ENCODE results near the gene CLCN5. TPM values are rescaled to one million over a fixed set of nuclear protein-coding genes. Genes with fewer than 3 reads are reported as not detected.
A peak's percentile ranks its signal among the peaks of the same experiment; 100 is the strongest.

Gene CLCN5
- polyA plus RNA-seq, result 40.8 TPM
- long read RNA-seq, donor 1, partial matches to known transcripts, result 0 of 2 reads
- long read RNA-seq, donor 1, other reads (novel, unspliced or antisense), result 0 of 2 reads
- long read RNA-seq, donor 2, partial matches to known transcripts, result 7 of 12 reads
- long read RNA-seq, donor 2, other reads (novel, unspliced or antisense), result 0 of 12 reads
- long read RNA-seq, donor 3, partial matches to known transcripts, result 6 of 10 reads
- long read RNA-seq, donor 3, other reads (novel, unspliced or antisense), result 0 of 10 reads
- long read RNA-seq, donor 4, partial matches to known transcripts, result 0 of 1 reads
- long read RNA-seq, donor 4, other reads (novel, unspliced or antisense), result 0 of 1 reads
- long read RNA-seq, donor 5, result 0 reads
- long read RNA-seq, donor 6, partial matches to known transcripts, result 18 of 21 reads
- long read RNA-seq, donor 6, other reads (novel, unspliced or antisense), result 0 of 21 reads
- long read RNA-seq, donor 7, partial matches to known transcripts, result 0 of 2 reads
- long read RNA-seq, donor 7, other reads (novel, unspliced or antisense), result 0 of 2 reads
- long read RNA-seq, donor 8, result 0 reads
- long read RNA-seq, donor 9, partial matches to known transcripts, result 0 of 3 reads
- long read RNA-seq, donor 9, other reads (novel, unspliced or antisense), result 0 of 3 reads
- long read RNA-seq, donor 10, partial matches to known transcripts, result 0 of 5 reads
- long read RNA-seq, donor 10, other reads (novel, unspliced or antisense), result 0 of 5 reads
- long read RNA-seq, donor 11, partial matches to known transcripts, result 0 of 7 reads
- long read RNA-seq, donor 11, other reads (novel, unspliced or antisense), result 0 of 7 reads

DNA sequence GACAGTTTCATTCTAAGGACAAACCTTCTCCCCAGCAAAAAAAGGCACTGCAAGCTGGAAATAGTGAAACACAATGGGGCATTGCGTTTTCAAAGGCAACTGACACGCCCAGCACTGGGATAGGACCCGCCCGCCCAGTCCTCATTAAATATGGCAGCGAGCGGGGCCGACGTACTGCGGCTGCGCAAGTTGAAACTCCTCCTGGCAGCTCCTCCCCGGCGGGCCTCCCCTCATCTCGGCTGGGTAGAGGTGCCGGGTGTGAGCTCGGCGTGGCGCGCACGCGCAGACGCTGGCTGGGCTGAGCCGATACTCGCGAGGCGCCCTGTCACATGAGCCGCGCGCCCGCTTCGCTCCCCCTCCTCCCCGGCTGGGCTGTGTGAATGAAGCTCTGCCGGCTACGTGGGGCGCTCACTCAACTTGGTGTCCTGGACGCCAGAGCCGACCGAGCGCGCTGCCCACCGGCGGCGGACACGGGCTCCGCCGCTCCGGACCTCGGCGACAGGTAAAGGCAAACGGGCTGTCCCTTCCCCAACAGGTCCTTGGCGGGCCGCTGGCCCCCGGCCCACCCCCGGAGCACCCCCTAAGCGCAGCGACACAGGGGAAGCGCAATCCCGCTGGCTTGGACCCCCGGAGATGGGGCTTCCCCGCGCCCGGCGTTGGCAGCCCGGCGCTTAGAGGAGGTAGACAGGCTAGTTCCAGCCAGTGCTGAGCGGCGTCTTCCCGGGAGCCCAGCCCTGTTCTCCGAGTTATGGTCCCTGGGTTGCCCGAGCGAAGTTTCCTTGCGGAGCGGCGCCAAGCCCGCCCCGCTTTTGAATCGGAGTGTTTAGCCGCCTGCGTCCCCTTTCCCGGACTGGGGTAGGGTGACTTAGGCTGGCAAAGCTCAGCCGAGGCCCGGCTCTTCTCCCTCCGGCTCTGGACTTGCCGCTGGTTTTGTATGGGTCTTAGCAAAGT is at the start of gene CLCN5:
Gene CLCN5 (plus strand): TSS at position 306 of the 951 bp plus-strand sequence. CDS start 2,703 bp downstream, outside the sequence.
- H3K27me3 ChIP-seq (ENCODE audit: control insufficient read depth, insufficient read depth, low read length), result no peaks in the 10 kb centered on the region
- H3K4me1 ChIP-seq (ENCODE audit: control insufficient read depth, insufficient read depth, low read length), result peaks cover 18% of the 10 kb centered on the region
- peaks cover 2% of the 10 kb centered on the region for H3K36me3 ChIP-seq (ENCODE audit: control insufficient read depth, insufficient read depth, low read length)
- DNase-seq, result peak; percentile 97
- H3K9me3 ChIP-seq (ENCODE audit: control insufficient read depth, low read depth, low read length), result no peaks in the 10 kb centered on the region
- peak within 1 kb of the TSS; percentile 90 for H3K4me3 ChIP-seq (ENCODE audit: low read length)
- H3K27ac ChIP-seq (ENCODE audit: low read length), result peak within 1 kb of the TSS; percentile 92
- WGBS (ENCODE audit: insufficient coverage, low lambda C conversion rate), result no CpG with 5 or more reads among the region's 83 CpGs

DNA sequence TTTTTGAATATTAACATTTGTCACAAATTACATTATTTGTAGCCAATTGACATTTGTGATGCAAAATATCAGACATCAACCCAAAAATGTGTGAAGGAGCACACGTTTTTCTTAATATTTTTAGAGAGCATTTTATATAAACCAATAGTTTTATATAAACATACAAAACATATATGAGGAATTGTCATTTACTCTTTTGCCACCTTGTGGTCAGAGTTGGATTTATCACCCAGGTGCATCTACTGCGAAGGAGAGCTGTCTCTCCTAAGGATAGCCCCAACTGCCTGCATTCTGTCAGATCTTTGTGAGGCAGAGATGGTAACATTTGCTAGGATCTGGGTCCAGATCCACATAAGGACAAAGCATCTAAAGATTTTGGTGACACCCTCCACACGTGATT is 45.6 kb upstream of the CLCN5 start:
- Histone ChIP-seq H3K36me3 (ENCODE audit: control insufficient read depth, insufficient read depth, low read length) (no peaks in the 10 kb centered on the region), H3K27ac (ENCODE audit: low read length) (peak overlapping the region; percentile 29), H3K9me3 (ENCODE audit: control insufficient read depth, low read depth, low read length) (no peaks in the 10 kb centered on the region), H3K27me3 (ENCODE audit: control insufficient read depth, insufficient read depth, low read length) (no peaks in the 10 kb centered on the region), H3K4me1 (ENCODE audit: control insufficient read depth, insufficient read depth, low read length) (peaks cover 14% of the 10 kb centered on the region), H3K4me3 (ENCODE audit: low read length) (no peak overlapping the region)
- DNase-seq, result peak; percentile 12 to 46
- no CpG with 5 or more reads among the region's 3 CpGs for WGBS (ENCODE audit: insufficient coverage, low lambda C conversion rate)

DNA sequence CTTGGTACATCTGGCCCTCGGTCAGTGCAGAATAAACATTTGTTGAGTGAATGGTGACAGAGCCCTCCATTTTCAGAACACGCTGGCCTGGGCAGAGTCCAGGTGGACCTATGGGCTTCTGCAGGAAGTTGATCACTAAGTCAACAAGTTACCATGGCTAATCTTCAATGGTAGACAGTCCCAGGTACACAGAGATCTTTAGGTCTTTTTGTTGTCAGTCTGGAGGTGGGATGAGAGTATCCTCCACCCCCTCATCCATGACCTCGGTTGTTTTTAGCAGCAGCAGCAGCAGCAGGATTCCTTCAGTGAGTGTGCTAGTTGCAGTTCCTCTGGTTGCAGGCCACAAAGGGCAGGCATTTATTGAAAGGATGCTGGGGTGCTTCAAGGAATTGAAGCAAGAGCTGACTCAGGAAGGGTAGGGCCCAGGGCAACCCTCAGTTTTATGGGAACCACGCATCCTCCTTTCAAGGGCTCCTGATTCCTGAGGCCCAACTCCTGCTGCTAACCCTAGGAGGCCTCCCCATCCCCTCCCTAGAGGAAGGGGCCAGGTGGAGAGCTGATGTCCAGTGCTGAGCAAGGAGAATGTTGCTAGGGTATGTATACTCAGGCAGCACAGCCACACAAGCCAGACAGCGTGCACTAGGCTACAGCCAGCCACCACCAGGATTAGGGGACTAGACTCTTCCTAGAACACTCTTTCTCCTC is 44.8 kb upstream of the CLCN5 start:
- Histone ChIP-seq H3K36me3 (ENCODE audit: control insufficient read depth, insufficient read depth, low read length) (no peaks in the 10 kb centered on the region), H3K27me3 (ENCODE audit: control insufficient read depth, insufficient read depth, low read length) (no peaks in the 10 kb centered on the region), H3K27ac (ENCODE audit: low read length) (peak overlapping the region; percentile 63), H3K4me3 (ENCODE audit: low read length) (no peak overlapping the region), H3K4me1 (ENCODE audit: control insufficient read depth, insufficient read depth, low read length) (peaks cover 14% of the 10 kb centered on the region), H3K9me3 (ENCODE audit: control insufficient read depth, low read depth, low read length) (no peaks in the 10 kb centered on the region)
- peak; percentile 7 to 34 for DNase-seq
- no CpG with 5 or more reads among the region's 5 CpGs for WGBS (ENCODE audit: insufficient coverage, low lambda C conversion rate)

DNA sequence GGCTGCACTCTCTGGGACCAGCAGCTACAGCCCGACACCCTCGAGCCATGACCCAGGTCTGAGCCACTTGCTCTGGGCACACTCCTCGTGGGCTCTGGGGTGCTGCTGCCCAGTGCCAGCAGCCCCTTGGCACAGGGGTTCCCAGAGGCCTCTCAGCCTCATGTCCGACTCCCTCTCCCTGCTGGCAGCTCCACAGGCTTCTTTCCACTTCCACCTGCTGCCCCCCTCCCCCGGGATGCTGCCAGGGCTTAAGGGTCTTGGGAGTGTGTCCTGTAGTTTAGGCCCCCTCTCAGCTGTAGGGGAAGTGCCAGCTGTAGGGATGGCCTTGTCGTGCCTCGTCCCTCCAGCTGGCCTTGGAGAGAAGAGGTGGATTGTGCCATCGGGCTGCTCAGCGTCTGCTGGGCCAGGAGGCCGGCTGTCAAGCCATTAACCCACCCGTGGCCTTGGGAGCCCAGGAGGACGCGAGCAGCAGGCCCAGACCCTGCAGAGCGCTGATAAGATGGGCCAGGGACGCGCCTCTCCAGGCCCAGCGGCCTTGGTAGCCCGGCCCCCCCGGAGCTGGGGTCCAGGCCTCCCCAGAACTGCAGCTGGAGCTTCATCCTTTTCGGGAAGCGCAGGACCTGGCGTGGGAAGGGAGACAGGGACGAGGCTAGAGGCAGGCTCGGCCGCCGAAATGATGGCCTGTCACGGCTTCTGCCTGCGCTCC is 44.1 kb upstream of the CLCN5 start:
- Histone ChIP-seq H3K9me3 (ENCODE audit: control insufficient read depth, low read depth, low read length) (no peaks in the 10 kb centered on the region), H3K4me1 (ENCODE audit: control insufficient read depth, insufficient read depth, low read length) (peaks cover 14% of the 10 kb centered on the region), H3K27me3 (ENCODE audit: control insufficient read depth, insufficient read depth, low read length) (no peaks in the 10 kb centered on the region), H3K27ac (ENCODE audit: low read length) (peak overlapping the region; percentile 63), H3K36me3 (ENCODE audit: control insufficient read depth, insufficient read depth, low read length) (no peaks in the 10 kb centered on the region), H3K4me3 (ENCODE audit: low read length) (peak overlapping the region; percentile 62)
- no CpG with 5 or more reads among the region's 28 CpGs for WGBS (ENCODE audit: insufficient coverage, low lambda C conversion rate)
- DNase-seq, result peak; percentile 4 to 12

DNA sequence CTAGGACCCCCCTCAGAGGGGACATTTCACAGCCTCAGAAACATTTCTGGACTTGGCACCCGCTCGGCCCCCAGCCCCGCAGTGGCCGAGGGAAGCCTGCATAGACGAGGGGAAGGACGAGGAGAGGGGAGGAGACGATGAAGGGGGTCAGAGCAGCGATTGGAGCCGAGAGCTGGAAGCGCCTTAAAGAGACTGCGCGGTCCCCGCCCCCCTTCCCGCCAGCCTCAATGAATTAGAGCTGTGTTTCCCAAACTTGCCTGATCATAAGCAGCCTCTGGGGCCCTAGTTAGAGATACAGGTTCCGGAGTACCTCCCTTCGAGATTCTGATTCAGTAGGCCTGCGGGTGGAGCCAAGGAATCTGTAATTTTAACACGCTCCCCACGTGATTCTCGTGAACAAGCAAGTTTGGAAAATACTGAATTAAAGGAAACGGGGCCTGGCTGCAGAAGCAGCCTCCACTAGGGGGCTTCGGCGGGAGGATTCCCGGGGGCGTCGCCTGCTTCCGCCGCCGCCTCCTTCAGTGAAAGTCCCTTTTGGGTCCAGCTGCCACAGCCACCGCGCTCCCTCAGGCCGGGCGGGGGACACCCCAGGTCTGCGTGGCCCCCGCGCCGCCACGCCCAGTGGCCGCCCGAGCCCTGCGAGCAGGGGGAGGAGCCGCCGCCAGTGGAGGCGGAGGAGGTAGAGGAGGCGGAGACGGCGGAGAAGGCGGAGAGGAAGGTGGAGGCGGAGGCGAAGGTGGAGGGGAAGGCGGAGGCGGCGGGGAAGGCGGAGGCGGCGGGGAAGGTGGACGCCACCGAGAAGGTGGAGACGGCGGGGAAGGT is 43.4 kb upstream of the CLCN5 start, which contains the start of gene USP27X:
Gene USP27X (plus strand): TSS at position 651 of the 822 bp plus-strand sequence. CDS start 824 bp downstream, outside the sequence.
- Histone ChIP-seq H3K27ac (ENCODE audit: low read length) (peak within 1 kb of the TSS; percentile 63), H3K9me3 (ENCODE audit: control insufficient read depth, low read depth, low read length) (no peaks in the 10 kb centered on the region), H3K4me1 (ENCODE audit: control insufficient read depth, insufficient read depth, low read length) (peaks cover 14% of the 10 kb centered on the region), H3K36me3 (ENCODE audit: control insufficient read depth, insufficient read depth, low read length) (no peaks in the 10 kb centered on the region), H3K27me3 (ENCODE audit: control insufficient read depth, insufficient read depth, low read length) (no peaks in the 10 kb centered on the region), H3K4me3 (ENCODE audit: low read length) (peak within 1 kb of the TSS; percentile 62)
- WGBS (ENCODE audit: insufficient coverage, low lambda C conversion rate), result no CpG with 5 or more reads among the region's 60 CpGs
- peak; percentile 76 to 83 for DNase-seq

DNA sequence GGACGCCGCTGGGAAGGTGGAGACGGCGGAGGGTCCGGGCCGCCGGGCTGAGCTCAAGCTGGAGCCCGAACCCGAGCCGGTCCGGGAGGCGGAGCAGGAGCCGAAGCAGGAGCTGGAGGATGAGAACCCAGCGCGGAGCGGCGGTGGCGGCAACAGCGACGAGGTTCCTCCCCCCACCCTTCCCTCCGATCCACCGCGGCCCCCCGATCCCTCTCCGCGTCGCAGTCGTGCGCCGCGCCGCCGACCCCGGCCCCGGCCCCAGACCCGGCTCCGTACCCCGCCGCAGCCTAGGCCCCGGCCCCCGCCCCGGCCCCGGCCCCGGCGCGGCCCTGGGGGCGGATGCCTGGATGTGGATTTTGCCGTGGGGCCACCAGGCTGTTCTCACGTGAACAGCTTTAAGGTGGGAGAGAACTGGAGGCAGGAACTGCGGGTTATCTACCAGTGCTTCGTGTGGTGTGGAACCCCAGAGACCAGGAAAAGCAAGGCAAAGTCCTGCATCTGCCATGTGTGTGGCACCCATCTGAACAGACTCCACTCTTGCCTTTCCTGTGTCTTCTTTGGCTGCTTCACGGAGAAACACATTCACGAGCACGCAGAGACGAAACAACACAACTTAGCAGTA is 42.6 kb upstream of the CLCN5 start:
- Histone ChIP-seq H3K9me3 (ENCODE audit: control insufficient read depth, low read depth, low read length) (no peaks in the 10 kb centered on the region), H3K27me3 (ENCODE audit: control insufficient read depth, insufficient read depth, low read length) (no peaks in the 10 kb centered on the region), H3K27ac (ENCODE audit: low read length) (peak overlapping the region; percentile 63), H3K36me3 (ENCODE audit: control insufficient read depth, insufficient read depth, low read length) (no peaks in the 10 kb centered on the region), H3K4me3 (ENCODE audit: low read length) (peak overlapping the region; percentile 62), H3K4me1 (ENCODE audit: control insufficient read depth, insufficient read depth, low read length) (peaks cover 19% of the 10 kb centered on the region)
- no CpG with 5 or more reads among the region's 55 CpGs for WGBS (ENCODE audit: insufficient coverage, low lambda C conversion rate)
- DNase-seq, result peak in 1 of 2 donors; percentile 48

DNA sequence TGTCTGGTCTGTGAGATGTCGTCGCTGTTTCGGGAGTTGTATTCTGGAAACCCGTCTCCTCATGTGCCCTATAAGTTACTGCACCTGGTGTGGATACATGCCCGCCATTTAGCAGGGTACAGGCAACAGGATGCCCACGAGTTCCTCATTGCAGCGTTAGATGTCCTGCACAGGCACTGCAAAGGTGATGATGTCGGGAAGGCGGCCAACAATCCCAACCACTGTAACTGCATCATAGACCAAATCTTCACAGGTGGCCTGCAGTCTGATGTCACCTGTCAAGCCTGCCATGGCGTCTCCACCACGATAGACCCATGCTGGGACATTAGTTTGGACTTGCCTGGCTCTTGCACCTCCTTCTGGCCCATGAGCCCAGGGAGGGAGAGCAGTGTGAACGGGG is 41.7 kb upstream of the CLCN5 start:
- no CpG with 5 or more reads among the region's 12 CpGs for WGBS (ENCODE audit: insufficient coverage, low lambda C conversion rate)
- no peaks in the 10 kb centered on the region for H3K27me3 ChIP-seq (ENCODE audit: control insufficient read depth, insufficient read depth, low read length)
- DNase-seq, result no peak

DNA sequence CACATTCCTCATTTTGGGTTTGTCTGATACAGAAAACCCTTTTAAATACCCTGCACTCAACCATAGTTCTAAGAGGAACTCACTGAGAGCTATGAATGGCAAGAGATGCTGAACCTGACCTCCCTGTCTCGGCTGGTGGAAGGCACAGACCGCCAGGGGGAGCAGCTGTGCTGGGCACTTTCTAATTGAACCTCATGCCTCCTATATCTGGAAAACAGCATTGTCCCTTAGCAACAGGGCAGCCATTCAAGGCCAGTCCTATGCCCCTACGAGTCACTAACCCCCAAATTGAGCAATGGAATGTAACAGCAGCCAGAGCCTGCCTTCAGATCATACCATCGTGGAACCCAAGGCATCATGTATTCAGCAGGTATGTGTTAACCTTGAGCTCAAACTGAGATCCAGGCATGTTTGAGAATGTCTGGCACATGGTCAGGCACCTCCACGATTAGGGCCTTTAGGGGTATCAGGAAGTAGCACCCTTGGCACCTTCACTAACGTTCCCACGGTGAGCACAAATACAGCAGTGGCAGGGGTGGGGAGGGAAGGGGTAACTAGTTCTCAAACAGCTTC is 38.0 kb upstream of the CLCN5 start:
- Histone ChIP-seq H3K4me1 (ENCODE audit: control insufficient read depth, insufficient read depth, low read length) (peaks cover 9% of the 10 kb centered on the region), H3K27me3 (ENCODE audit: control insufficient read depth, insufficient read depth, low read length) (no peaks in the 10 kb centered on the region), H3K9me3 (ENCODE audit: control insufficient read depth, low read depth, low read length) (no peaks in the 10 kb centered on the region), H3K27ac (ENCODE audit: low read length) (no peak overlapping the region), H3K36me3 (ENCODE audit: control insufficient read depth, insufficient read depth, low read length) (no peaks in the 10 kb centered on the region), H3K4me3 (ENCODE audit: low read length) (no peak overlapping the region)
- WGBS (ENCODE audit: insufficient coverage, low lambda C conversion rate), result no CpG with 5 or more reads among the region's 7 CpGs
- peak; percentile 40 to 64 for DNase-seq

More for the DNA sequence above, 41.7 kb upstream of the CLCN5 start:
- Histone ChIP-seq H3K4me1 (ENCODE audit: control insufficient read depth, insufficient read depth, low read length) (peaks cover 19% of the 10 kb centered on the region), H3K9me3 (ENCODE audit: control insufficient read depth, low read depth, low read length) (no peaks in the 10 kb centered on the region), H3K27ac (ENCODE audit: low read length) (no peak overlapping the region), H3K4me3 (ENCODE audit: low read length) (no peak overlapping the region), H3K36me3 (ENCODE audit: control insufficient read depth, insufficient read depth, low read length) (no peaks in the 10 kb centered on the region)

Data from large intestine (tissue), 12 donors.